ENCODE measurements around the gene ZBTB44. TPM values are rescaled to one million over a fixed set of nuclear protein-coding genes. Genes with fewer than 3 reads are reported as not detected.

ZBTB44 gene
- total RNA-seq, 6 donors from 2014 or later, result 40.3 to 91.7 (median 51.2) TPM

- H3K36me3 ChIP-seq, result no peaks in the 10 kb centered on the region
- H3K4me3 ChIP-seq, result no peak overlapping the region
- no peak for ATAC-seq (ENCODE audit: low FRiP score in 2 of 2)
- H3K4me1 ChIP-seq, result peaks cover 0 to 10% (median 4%) of the 10 kb centered on the region in 4 donors
- no peak for DNase-seq
- 63 to 69% methylated on average over 4 of the region's 4 CpGs for WGBS, 2 donors
- TF ChIP-seq EP300 (IDR thresholded peaks at IDR 0.05) (no peak), POLR2A (IDR thresholded peaks at IDR 0.05) (no peak), CTCF (IDR thresholded peaks at IDR 0.05) (no peak)
- H3K27ac ChIP-seq, result peak overlapping the region in 1 of 4 donors; percentile 61
- peaks cover 0 to 6% (median 1%) of the 10 kb centered on the region in 4 donors for H3K9me3 ChIP-seq
- no peaks in the 10 kb centered on the region for H3K27me3 ChIP-seq
These were observed 3.4 kb upstream of the ZBTB44 start for GRCh38 chr11:130318031-130318673.

GRCh38 chr11:130315354-130315970 is 745 bp upstream of the ZBTB44 start:
- 29 to 30% methylated on average over 24 to 33 of the region's 38 CpGs for WGBS, 2 donors
- Histone ChIP-seq H3K9me3 (no peaks in the 10 kb centered on the region), H3K27me3 (no peaks in the 10 kb centered on the region), H3K36me3 (no peaks in the 10 kb centered on the region), H3K27ac (peak overlapping the region; percentile 93 to 99 (median 94)), H3K4me1 (peaks cover 11 to 30% (median 21%) of the 10 kb centered on the region in 4 donors), H3K4me3 (peak overlapping the region; percentile 6 to 92 (median 86))
- ATAC-seq (ENCODE audit: low FRiP score in 2 of 2), result peak; percentile 17 to 70
- peak in 1 of 6 experiments; percentile 7 for TF ChIP-seq CTCF (IDR thresholded peaks at IDR 0.05)
- TF ChIP-seq POLR2AphosphoS5 (IDR thresholded peaks at IDR 0.05), result peak in 1 of 2 donors; percentile 16
- TF ChIP-seq EP300 (IDR thresholded peaks at IDR 0.05), result no peak
- TF ChIP-seq POLR2A (IDR thresholded peaks at IDR 0.05), result no peak
- DNase-seq, result peak; percentile 60 to 89

DNA sequence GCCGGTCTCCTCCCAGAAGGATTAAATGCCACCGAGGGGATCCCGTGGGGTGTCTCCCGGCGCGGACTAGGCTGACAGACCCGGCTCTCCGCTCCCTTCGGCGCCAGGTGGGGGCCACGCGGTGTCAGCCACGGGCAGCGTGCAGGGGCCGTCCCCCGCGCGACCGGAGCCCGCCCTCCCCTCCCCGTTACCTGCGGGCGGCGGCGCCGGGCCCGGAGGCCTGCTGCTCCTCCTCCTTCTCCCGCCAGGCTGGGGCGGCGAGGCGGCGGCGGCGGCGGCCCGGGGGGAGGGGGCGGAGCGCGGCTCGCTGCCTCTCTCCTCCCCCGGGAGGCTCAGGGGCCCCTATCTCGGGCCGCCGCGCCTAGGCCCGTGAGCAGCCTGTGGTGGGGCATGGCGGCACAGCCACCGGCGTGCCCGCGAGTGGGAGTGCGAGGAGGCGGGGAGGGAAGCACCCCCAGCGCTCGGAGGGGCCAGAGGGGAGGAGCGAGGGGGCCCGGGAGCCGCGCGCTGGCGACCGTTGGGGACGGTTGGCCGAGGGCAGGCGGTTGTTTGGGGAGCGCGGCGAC is 450 bp downstream of the ZBTB44 start:
- peak overlapping the region; percentile 79 to 92 (median 92) for H3K4me3 ChIP-seq
- peak; percentile 64 to 90 for ATAC-seq (ENCODE audit: low FRiP score in 2 of 2)
- WGBS, 2 donors, result 0% methylated on average over 28 of the region's 68 CpGs; no CpG with 5 or more reads in 1 of the 2 donors
- DNase-seq, result peak; percentile 75 to 95
- H3K4me1 ChIP-seq, result peaks cover 16 to 36% (median 24%) of the 10 kb centered on the region in 4 donors
- no peaks in the 10 kb centered on the region for H3K36me3 ChIP-seq
- TF ChIP-seq POLR2AphosphoS5 (IDR thresholded peaks at IDR 0.05) (peak in 1 of 2 donors; percentile 26), POLR2A (IDR thresholded peaks at IDR 0.05) (peak in 2 of 4 donors; percentile 37 to 56), EP300 (IDR thresholded peaks at IDR 0.05) (no peak), CTCF (IDR thresholded peaks at IDR 0.05) (peak in 2 of 6 experiments; percentile 7 to 23)
- H3K27ac ChIP-seq, result peak overlapping the region; percentile 93 to 99 (median 94)
- H3K9me3 ChIP-seq, result no peaks in the 10 kb centered on the region
- H3K27me3 ChIP-seq, result no peaks in the 10 kb centered on the region

DNA sequence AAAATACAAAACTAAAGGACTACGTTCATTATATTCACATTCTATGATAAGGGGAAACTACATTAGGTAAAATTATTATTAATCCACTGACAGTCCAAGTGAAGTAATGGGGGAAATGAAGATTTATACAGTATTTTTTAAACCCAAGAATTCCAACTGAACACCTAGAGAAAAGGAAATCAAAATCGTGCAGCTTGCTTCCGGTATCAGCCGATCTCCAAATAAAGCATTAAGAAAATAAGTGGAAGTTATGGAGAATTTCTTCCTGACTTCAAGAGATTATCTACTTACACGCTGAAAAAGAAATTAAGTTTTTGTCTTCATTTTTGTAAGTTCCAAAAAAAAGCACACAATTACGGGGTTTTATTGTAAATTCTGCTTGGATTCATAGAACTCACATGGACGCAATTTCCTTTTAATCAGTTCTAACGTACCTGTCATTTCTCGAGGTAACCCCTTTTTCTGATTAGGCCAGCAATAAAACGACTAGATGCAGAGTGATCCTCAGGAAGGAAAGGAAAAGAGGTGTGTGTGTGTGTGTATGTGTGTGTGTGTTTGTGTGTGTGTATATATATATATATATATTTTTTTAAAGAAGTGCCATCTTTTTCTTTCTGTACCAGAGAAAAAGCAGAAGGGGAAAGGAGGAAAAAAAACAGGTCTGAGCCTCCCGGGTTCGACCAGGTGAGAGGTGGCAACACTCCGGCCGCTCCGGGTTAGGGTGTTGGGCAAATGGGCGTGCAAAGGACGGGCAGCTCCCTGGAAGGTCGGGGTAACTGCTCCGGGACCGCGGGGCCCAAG is 1.1 kb downstream of the ZBTB44 start:
- 3% methylated on average over 20 to 21 of the region's 21 CpGs for WGBS, 2 donors
- TF ChIP-seq POLR2A (IDR thresholded peaks at IDR 0.05) (no peak), EP300 (IDR thresholded peaks at IDR 0.05) (no peak), CTCF (IDR thresholded peaks at IDR 0.05) (no peak), POLR2AphosphoS5 (IDR thresholded peaks at IDR 0.05) (no peak)
- Histone ChIP-seq H3K27ac (peak overlapping the region; percentile 93 to 99 (median 94)), H3K4me3 (peak overlapping the region; percentile 79 to 92 (median 92)), H3K9me3 (no peaks in the 10 kb centered on the region), H3K36me3 (no peaks in the 10 kb centered on the region), H3K4me1 (peaks cover 16 to 41% (median 27%) of the 10 kb centered on the region in 4 donors), H3K27me3 (no peaks in the 10 kb centered on the region)
- DNase-seq, result no peak
- ATAC-seq (ENCODE audit: low FRiP score in 2 of 2), result no peak
